ENCODE results near the gene YES1.

- TF ChIP-seq, protein P1, sequence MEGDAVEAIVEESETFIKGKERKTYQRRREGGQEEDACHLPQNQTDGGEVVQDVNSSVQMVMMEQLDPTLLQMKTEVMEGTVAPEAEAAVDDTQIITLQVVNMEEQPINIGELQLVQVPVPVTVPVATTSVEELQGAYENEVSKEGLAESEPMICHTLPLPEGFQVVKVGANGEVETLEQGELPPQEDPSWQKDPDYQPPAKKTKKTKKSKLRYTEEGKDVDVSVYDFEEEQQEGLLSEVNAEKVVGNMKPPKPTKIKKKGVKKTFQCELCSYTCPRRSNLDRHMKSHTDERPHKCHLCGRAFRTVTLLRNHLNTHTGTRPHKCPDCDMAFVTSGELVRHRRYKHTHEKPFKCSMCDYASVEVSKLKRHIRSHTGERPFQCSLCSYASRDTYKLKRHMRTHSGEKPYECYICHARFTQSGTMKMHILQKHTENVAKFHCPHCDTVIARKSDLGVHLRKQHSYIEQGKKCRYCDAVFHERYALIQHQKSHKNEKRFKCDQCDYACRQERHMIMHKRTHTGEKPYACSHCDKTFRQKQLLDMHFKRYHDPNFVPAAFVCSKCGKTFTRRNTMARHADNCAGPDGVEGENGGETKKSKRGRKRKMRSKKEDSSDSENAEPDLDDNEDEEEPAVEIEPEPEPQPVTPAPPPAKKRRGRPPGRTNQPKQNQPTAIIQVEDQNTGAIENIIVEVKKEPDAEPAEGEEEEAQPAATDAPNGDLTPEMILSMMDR (IDR thresholded peaks at IDR 0.05) = no peak
- TF ChIP-seq POLR2A (IDR thresholded peaks at IDR 0.05) = no peak
Observed at GRCh38 chr18:845152-845819, 33.2 kb upstream of the YES1 start.

Measured in prostate gland (tissue), 2 donors.